GM12872 (cell line): ENCODE measurements around the gene LMNTD1.

Experiments
- CTCF ChIP-seq: IDR thresholded peaks from 3 replicates; pipeline ENCODE4 v1.5.1; 2011; ENCODE audit warnings: low read depth, mild to moderate bottlenecking, low read length, moderate library complexity; ENCODE audit not compliant: insufficient read depth

LMNTD1 gene

GRCh38 chr12:25585662-25586061, 32.6 kb upstream of the LMNTD1 start:
- TF ChIP-seq CTCF, result no peak

- no peak for TF ChIP-seq CTCF
Observed at GRCh38 chr12:25585021-25585523, 32.0 kb upstream of the LMNTD1 start.

GRCh38 chr12:25584596-25584995, 31.5 kb upstream of the LMNTD1 start:
- TF ChIP-seq CTCF, result no peak

GRCh38 chr12:25583545-25583944, 30.5 kb upstream of the LMNTD1 start:
- TF ChIP-seq CTCF, result no peak

GRCh38 chr12:25581067-25581466, 28.0 kb upstream of the LMNTD1 start:
- no peak for TF ChIP-seq CTCF

GRCh38 chr12:25578411-25579143, 25.5 kb upstream of the LMNTD1 start:
- TF ChIP-seq CTCF, result no peak

GRCh38 chr12:25574761-25575160, 21.7 kb upstream of the LMNTD1 start:
- no peak for TF ChIP-seq CTCF

- no peak for TF ChIP-seq CTCF
Observed at GRCh38 chr12:25573346-25573745, 20.3 kb upstream of the LMNTD1 start.
